ENCODE measurements around the gene POLR1C. TPM values are rescaled to one million over a fixed set of nuclear protein-coding genes. Genes with fewer than 3 reads are reported as not detected.
A peak's percentile ranks its signal among the peaks of the same experiment; 100 is the strongest.

Gene POLR1C
- total RNA-seq, 1 experiment from 2014 or later = 84.6 TPM

DNA sequence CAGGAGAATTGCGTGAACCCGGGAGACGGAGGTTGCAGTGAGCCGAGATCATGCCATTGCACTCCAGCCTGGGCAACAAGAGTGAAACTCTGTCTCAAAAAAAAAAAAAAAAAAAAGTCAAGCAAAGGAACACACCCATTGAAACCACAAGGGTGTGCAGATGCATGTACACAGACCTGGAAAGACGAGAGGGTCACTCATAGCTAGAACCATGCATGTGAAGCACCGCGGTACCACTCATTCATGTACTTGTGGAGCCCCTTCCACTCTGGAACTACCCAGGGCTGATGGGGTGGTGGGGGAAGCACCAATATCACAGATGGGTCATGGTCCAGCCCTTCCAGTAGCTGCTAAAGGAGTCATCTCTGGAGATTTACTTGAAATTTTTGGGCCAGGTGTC, 46.9 kb upstream of the POLR1C start:
- DNase-seq (ENCODE audit: low read depth, low spot score) (no peak), ATAC-seq (peak; percentile 34; the same call in 1 of the 2 replicates)
- Histone ChIP-seq H2AFZ (ENCODE audit: low read depth, low read length, poor library complexity, severe bottlenecking) (no peak overlapping the region), H3K4me2 (ENCODE audit: low read length) (peak overlapping the region; percentile 48), H3K4me1 (ENCODE audit: control insufficient read depth in 1 of 2, insufficient read depth in 2 of 2, low read length in 2 of 2) (peaks cover 18 to 21% of the 10 kb centered on the region in 2 experiments), H3K4me3 (replicated peaks in 1 of 2; ENCODE audit: low read depth in 1 of 2, low read length in 2 of 2) (no peak overlapping the region), H4K20me1 (ENCODE audit: insufficient read depth) (no peaks in the 10 kb centered on the region), H3K9me3 (ENCODE audit: control insufficient read depth in 1 of 2, insufficient read depth in 1 of 2, low read depth in 1 of 2, low read length in 2 of 2) (no peaks in the 10 kb centered on the region), H3K27me3 (ENCODE audit: insufficient read depth, low read length) (no peaks in the 10 kb centered on the region), H3K9me2 (ENCODE audit: insufficient read depth) (no peaks in the 10 kb centered on the region), H3K9ac (ENCODE audit: low read length) (no peak overlapping the region), H3K36me3 (ENCODE audit: control insufficient read depth in 1 of 2, insufficient read depth in 2 of 2, low read length in 2 of 2) (no peaks in the 10 kb centered on the region), H3K79me2 (ENCODE audit: insufficient read depth, low read length) (no peaks in the 10 kb centered on the region), H3K27ac (ENCODE audit: low read depth, low read length) (no peak overlapping the region)
- TF ChIP-seq, protein P1, sequence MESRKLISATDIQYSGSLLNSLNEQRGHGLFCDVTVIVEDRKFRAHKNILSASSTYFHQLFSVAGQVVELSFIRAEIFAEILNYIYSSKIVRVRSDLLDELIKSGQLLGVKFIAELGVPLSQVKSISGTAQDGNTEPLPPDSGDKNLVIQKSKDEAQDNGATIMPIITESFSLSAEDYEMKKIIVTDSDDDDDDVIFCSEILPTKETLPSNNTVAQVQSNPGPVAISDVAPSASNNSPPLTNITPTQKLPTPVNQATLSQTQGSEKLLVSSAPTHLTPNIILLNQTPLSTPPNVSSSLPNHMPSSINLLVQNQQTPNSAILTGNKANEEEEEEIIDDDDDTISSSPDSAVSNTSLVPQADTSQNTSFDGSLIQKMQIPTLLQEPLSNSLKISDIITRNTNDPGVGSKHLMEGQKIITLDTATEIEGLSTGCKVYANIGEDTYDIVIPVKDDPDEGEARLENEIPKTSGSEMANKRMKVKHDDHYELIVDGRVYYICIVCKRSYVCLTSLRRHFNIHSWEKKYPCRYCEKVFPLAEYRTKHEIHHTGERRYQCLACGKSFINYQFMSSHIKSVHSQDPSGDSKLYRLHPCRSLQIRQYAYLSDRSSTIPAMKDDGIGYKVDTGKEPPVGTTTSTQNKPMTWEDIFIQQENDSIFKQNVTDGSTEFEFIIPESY (IDR thresholded peaks at IDR 0.05; ENCODE audit: extremely low read depth, insufficient replicate concordance, low read length) = no peak
- TF ChIP-seq ZNF274 (IDR thresholded peaks at IDR 0.05; ENCODE audit: low read depth, low read length) (no peak), RAD21 (IDR thresholded peaks at IDR 0.05; ENCODE audit: low read depth) (no peak), SP1 (IDR thresholded peaks at IDR 0.05; ENCODE audit: low read depth) (no peak), YY1 (IDR thresholded peaks at IDR 0.05; ENCODE audit: extremely low read depth, insufficient replicate concordance, low read depth, low read length) (no peak)
- TF ChIP-seq, protein P2, sequence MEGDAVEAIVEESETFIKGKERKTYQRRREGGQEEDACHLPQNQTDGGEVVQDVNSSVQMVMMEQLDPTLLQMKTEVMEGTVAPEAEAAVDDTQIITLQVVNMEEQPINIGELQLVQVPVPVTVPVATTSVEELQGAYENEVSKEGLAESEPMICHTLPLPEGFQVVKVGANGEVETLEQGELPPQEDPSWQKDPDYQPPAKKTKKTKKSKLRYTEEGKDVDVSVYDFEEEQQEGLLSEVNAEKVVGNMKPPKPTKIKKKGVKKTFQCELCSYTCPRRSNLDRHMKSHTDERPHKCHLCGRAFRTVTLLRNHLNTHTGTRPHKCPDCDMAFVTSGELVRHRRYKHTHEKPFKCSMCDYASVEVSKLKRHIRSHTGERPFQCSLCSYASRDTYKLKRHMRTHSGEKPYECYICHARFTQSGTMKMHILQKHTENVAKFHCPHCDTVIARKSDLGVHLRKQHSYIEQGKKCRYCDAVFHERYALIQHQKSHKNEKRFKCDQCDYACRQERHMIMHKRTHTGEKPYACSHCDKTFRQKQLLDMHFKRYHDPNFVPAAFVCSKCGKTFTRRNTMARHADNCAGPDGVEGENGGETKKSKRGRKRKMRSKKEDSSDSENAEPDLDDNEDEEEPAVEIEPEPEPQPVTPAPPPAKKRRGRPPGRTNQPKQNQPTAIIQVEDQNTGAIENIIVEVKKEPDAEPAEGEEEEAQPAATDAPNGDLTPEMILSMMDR (IDR thresholded peaks at IDR 0.05 in 2 of 3, conservative IDR thresholded peaks at IDR 0.05 in 1 of 3; ENCODE audit: borderline replicate concordance in 1 of 3, insufficient read depth in 1 of 3, low read depth in 2 of 3, low read length in 2 of 3) = no peak
- TF ChIP-seq, protein P3, sequence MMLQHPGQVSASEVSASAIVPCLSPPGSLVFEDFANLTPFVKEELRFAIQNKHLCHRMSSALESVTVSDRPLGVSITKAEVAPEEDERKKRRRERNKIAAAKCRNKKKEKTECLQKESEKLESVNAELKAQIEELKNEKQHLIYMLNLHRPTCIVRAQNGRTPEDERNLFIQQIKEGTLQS (IDR thresholded peaks at IDR 0.05) = no peak
- RAD21 ChIA-PET (ENCODE audit: low non-redundant PET in 1 of 2, low total read pairs in 2 of 2, uncharacterized antibody in 2 of 2, unreplicated experiment in 2 of 2) = no interaction called here
- CTCF ChIA-PET = no interaction called here
- intact Hi-C loops (cut with micrococcal nuclease) = no loop called here
- POLR2A ChIA-PET = no interaction called here
- BruUV-seq (replicated peaks) = no TSS peak

Measured in HCT116 (cell line).